HEK293 (cell line): ENCODE measurements around the gene BBOF1.

Experiments
- FEZF1 ChIP-seq: fragments of 450-650 bp; formaldehyde crosslinking; IDR thresholded peaks from 2 replicates; pipeline ENCODE4 v1.5.1; 2016; ENCODE audit warnings: missing biosample characterization, missing genetic modification characterization
- GFI1B ChIP-seq: fragments of 450-650 bp; formaldehyde crosslinking; IDR thresholded peaks from 2 replicates; pipeline ENCODE4 v1.5.1; 2016; ENCODE audit warnings: missing biosample characterization, missing genetic modification characterization
- KLF10 ChIP-seq: fragments of 450-650 bp; IDR thresholded peaks from 2 replicates; pipeline ENCODE4 v1.5.1; 2018; ENCODE audit warnings: missing biosample characterization, mild to moderate bottlenecking, missing genetic modification characterization
- KLF7 ChIP-seq: fragments of 450-650 bp; formaldehyde crosslinking; IDR thresholded peaks from 2 replicates; pipeline ENCODE4 v1.5.1; 2016; ENCODE audit warnings: missing biosample characterization, missing genetic modification characterization, borderline replicate concordance
- MEIS1 ChIP-seq: sonication (generic); formaldehyde crosslinking; IDR thresholded peaks from 2 replicates; pipeline ENCODE4 v1.8.1; 2022; ENCODE audit warnings: missing genetic modification reagents, mild to moderate bottlenecking, borderline replicate concordance
- PRDM1 ChIP-seq: fragments of 450-650 bp; formaldehyde crosslinking; IDR thresholded peaks from 2 replicates; pipeline ENCODE4; 2016; ENCODE audit warnings: missing biosample characterization, missing genetic modification characterization
- SP7 ChIP-seq: fragments of 450-650 bp; formaldehyde crosslinking; IDR thresholded peaks from 2 replicates; pipeline ENCODE4 v1.5.1; 2016; ENCODE audit warnings: missing biosample characterization, missing genetic modification characterization
- ZFHX2 ChIP-seq: fragments of 450-650 bp; formaldehyde crosslinking; conservative IDR thresholded peaks from 2 replicates; pipeline ENCODE4 v1.5.1; 2016; ENCODE audit warnings: missing biosample characterization, missing genetic modification characterization
- ZFP37 ChIP-seq: fragments of 450-650 bp; formaldehyde crosslinking; IDR thresholded peaks from 2 replicates; pipeline ENCODE4 v1.5.1; 2016; ENCODE audit warnings: missing biosample characterization, missing genetic modification characterization
- ZNF132 ChIP-seq: fragments of 450-650 bp; formaldehyde crosslinking; IDR thresholded peaks from 2 replicates; pipeline ENCODE4 v1.5.1; 2017; ENCODE audit warnings: missing biosample characterization, missing genetic modification characterization, borderline replicate concordance
- ZNF140 ChIP-seq: fragments of 450-650 bp; formaldehyde crosslinking; IDR thresholded peaks from 2 replicates; pipeline ENCODE4 v1.5.1; 2016; ENCODE audit warnings: missing biosample characterization, missing genetic modification characterization
- ZNF16 ChIP-seq: fragments of 450-650 bp; formaldehyde crosslinking; IDR thresholded peaks from 2 replicates; pipeline ENCODE4 v1.5.1; 2016; ENCODE audit warnings: low read depth, missing biosample characterization, missing genetic modification characterization
- ZNF169 ChIP-seq: fragments of 450-650 bp; formaldehyde crosslinking; IDR thresholded peaks from 2 replicates; pipeline ENCODE4 v1.5.1; 2016; ENCODE audit warnings: missing biosample characterization, missing genetic modification characterization
- ZNF214 ChIP-seq: fragments of 450-650 bp; formaldehyde crosslinking; IDR thresholded peaks from 2 replicates; pipeline ENCODE4 v1.5.1; 2017; ENCODE audit warnings: missing biosample characterization, mild to moderate bottlenecking, missing genetic modification characterization, borderline replicate concordance
- ZNF24 ChIP-seq: fragments of 450-650 bp; formaldehyde crosslinking; IDR thresholded peaks from 2 replicates; pipeline ENCODE4 v1.5.1; 2016; ENCODE audit warnings: missing biosample characterization, missing genetic modification characterization
- ZNF394 ChIP-seq: fragments of 450-650 bp; formaldehyde crosslinking; IDR thresholded peaks from 2 replicates; pipeline ENCODE4 v1.5.1; 2016; ENCODE audit warnings: missing biosample characterization, missing genetic modification characterization, mild to moderate bottlenecking, moderate library complexity, borderline replicate concordance
- ZNF48 ChIP-seq: fragments of 450-650 bp; formaldehyde crosslinking; IDR thresholded peaks from 2 replicates; pipeline ENCODE4 v1.5.1; 2016; ENCODE audit warnings: missing biosample characterization, missing genetic modification characterization
- ZNF510 ChIP-seq: fragments of 450-650 bp; formaldehyde crosslinking; IDR thresholded peaks from 2 replicates; pipeline ENCODE4 v1.5.1; 2018; ENCODE audit warnings: mild to moderate bottlenecking, missing genetic modification characterization, missing biosample characterization; ENCODE audit not compliant: insufficient replicate concordance
- ZNF596 ChIP-seq: fragments of 450-650 bp; IDR thresholded peaks from 2 replicates; pipeline ENCODE4 v1.5.0; 2018; ENCODE audit warnings: missing biosample characterization, mild to moderate bottlenecking, missing genetic modification characterization, moderate library complexity
- ZNF600 ChIP-seq: fragments of 450-650 bp; formaldehyde crosslinking; IDR thresholded peaks from 2 replicates; pipeline ENCODE4 v1.5.1; 2016; ENCODE audit warnings: missing biosample characterization, missing genetic modification characterization
- ZNF626 ChIP-seq: fragments of 450-650 bp; sonication (Bioruptor Pico); formaldehyde crosslinking; IDR thresholded peaks from 2 replicates; pipeline ENCODE4 v1.5.1; 2018; ENCODE audit warnings: missing biosample characterization, missing genetic modification characterization, inconsistent platforms
- ZNF670 ChIP-seq: fragments of 450-650 bp; formaldehyde crosslinking; IDR thresholded peaks from 2 replicates; pipeline ENCODE4 v1.5.1; 2016; ENCODE audit warnings: missing biosample characterization, missing genetic modification characterization, low read depth
- ZNF768 ChIP-seq: fragments of 450-650 bp; formaldehyde crosslinking; IDR thresholded peaks from 2 replicates; pipeline ENCODE4 v1.5.1; 2018; ENCODE audit warnings: missing biosample characterization, mild to moderate bottlenecking, missing genetic modification characterization
- ZXDB ChIP-seq: fragments of 450-650 bp; formaldehyde crosslinking; IDR thresholded peaks from 2 replicates; pipeline ENCODE4 v1.5.1; 2016; ENCODE audit warnings: missing biosample characterization, missing genetic modification characterization
- TF ChIP-seq, protein P1 (sequence below): fragments of 450-650 bp; formaldehyde crosslinking; IDR thresholded peaks from 2 replicates; pipeline ENCODE4 v1.5.0; 2017; ENCODE audit warnings: missing biosample characterization, missing genetic modification characterization, borderline replicate concordance
- TF ChIP-seq, protein P2 (sequence below): fragments of 450-650 bp; formaldehyde crosslinking; IDR thresholded peaks from 2 replicates; pipeline ENCODE4 v1.5.1; 2016; ENCODE audit warnings: missing biosample characterization, missing genetic modification characterization
- TF ChIP-seq, protein P3 (sequence below): fragments of 450-650 bp; IDR thresholded peaks from 2 replicates; pipeline ENCODE4 v1.5.1; 2018; ENCODE audit warnings: missing biosample characterization, mild to moderate bottlenecking, missing genetic modification characterization
- TF ChIP-seq, protein P4 (sequence below): fragments of 450-650 bp; formaldehyde crosslinking; IDR thresholded peaks from 2 replicates; pipeline ENCODE4 v1.5.1; 2017; ENCODE audit warnings: missing biosample characterization, mild to moderate bottlenecking, missing genetic modification characterization, moderate library complexity
- TF ChIP-seq, protein P5 (sequence below): IDR thresholded peaks from 2 replicates; pipeline ENCODE4 v1.6.1; 2011; ENCODE audit warnings: mild to moderate bottlenecking, low read depth, low read length, borderline replicate concordance
- TF ChIP-seq, protein P6 (sequence below): fragments of 450-650 bp; formaldehyde crosslinking; IDR thresholded peaks from 2 replicates; pipeline ENCODE4 v1.5.1; 2017; ENCODE audit warnings: missing biosample characterization, missing genetic modification characterization
- TF ChIP-seq, protein P7 (sequence below): fragments of 450-650 bp; formaldehyde crosslinking; IDR thresholded peaks from 2 replicates; pipeline ENCODE4 v1.5.1; 2016; ENCODE audit warnings: missing biosample characterization, missing genetic modification characterization

BBOF1 gene

DNA sequence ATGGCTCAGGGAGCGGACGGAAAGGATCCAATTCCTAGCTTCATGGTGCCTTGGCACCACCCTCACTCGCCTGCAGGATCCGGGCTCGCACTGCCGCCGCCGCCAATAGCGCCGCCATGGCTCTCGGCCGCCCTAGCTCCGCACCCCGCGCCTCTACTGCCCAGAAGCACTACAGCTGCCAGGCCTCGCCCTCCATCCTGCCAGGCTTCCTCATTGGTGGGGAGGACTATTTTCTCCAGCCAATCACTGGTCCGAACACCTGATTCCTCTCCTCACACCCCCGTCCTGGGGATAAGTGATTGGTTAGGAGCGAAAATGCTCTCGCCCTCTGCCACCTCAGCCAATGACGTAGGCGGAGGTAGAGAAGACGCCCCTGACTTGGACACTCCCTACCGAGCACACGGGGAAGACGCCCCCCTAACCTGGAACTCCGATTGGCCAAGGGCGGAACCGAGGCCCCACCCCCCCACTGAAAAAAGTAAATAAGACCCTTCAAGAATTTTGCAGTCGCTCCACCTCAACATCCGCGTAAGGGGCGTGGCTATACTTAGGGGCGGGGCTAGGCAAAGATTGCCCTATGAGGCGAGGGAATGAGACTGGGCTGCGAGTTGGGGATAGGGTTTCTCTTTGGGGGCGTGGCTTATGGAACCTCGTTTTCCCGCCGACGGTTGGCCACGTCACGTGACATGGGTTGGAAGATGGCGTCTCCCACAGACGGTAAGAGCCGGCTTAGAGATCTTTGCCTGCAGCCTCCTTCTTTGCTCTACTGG, 65.3 kb downstream of the BBOF1 start, which contains the start of the genes ALDH6A1 and LIN52 (continued):
- TF ChIP-seq ZXDB (tag by site-specific recombination) (peak; percentile 64), ZNF626 (tag by site-specific recombination) (no peak), KLF10 (tag by site-specific recombination) (peak; percentile 100), ZFHX2 (tag by site-specific recombination) (no peak), ZNF510 (tag by site-specific recombination) (no peak), ZNF394 (tag by site-specific recombination) (no peak), FEZF1 (tag by site-specific recombination) (no peak), ZNF132 (no peak), ZNF140 (tag by site-specific recombination) (no peak), ZNF48 (tag by site-specific recombination) (no peak), ZFP37 (tag by site-specific recombination) (no peak), ZNF16 (no peak), ZNF600 (tag by site-specific recombination) (no peak), ZNF596 (no peak), ZNF214 (tag by site-specific recombination) (no peak), MEIS1 (CRISPR knock-in tag) (no peak), ZNF24 (tag by site-specific recombination) (peak; percentile 92), KLF7 (no peak), SP7 (tag by site-specific recombination) (peak; percentile 36), PRDM1 (tag by site-specific recombination) (no peak), ZNF670 (tag by site-specific recombination) (no peak), ZNF169 (tag by site-specific recombination) (no peak), ZNF768 (tag by site-specific recombination) (no peak), GFI1B (tag by site-specific recombination) (no peak)
- TF ChIP-seq, protein P1, sequence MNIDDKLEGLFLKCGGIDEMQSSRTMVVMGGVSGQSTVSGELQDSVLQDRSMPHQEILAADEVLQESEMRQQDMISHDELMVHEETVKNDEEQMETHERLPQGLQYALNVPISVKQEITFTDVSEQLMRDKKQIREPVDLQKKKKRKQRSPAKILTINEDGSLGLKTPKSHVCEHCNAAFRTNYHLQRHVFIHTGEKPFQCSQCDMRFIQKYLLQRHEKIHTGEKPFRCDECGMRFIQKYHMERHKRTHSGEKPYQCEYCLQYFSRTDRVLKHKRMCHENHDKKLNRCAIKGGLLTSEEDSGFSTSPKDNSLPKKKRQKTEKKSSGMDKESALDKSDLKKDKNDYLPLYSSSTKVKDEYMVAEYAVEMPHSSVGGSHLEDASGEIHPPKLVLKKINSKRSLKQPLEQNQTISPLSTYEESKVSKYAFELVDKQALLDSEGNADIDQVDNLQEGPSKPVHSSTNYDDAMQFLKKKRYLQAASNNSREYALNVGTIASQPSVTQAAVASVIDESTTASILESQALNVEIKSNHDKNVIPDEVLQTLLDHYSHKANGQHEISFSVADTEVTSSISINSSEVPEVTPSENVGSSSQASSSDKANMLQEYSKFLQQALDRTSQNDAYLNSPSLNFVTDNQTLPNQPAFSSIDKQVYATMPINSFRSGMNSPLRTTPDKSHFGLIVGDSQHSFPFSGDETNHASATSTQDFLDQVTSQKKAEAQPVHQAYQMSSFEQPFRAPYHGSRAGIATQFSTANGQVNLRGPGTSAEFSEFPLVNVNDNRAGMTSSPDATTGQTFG (tag by site-specific recombination) = no peak
- TF ChIP-seq, protein P2, sequence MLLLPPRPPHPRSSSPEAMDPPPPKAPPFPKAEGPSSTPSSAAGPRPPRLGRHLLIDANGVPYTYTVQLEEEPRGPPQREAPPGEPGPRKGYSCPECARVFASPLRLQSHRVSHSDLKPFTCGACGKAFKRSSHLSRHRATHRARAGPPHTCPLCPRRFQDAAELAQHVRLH = peak; percentile 62; the same call in 1 of the 2 replicates
- TF ChIP-seq, protein P3, sequence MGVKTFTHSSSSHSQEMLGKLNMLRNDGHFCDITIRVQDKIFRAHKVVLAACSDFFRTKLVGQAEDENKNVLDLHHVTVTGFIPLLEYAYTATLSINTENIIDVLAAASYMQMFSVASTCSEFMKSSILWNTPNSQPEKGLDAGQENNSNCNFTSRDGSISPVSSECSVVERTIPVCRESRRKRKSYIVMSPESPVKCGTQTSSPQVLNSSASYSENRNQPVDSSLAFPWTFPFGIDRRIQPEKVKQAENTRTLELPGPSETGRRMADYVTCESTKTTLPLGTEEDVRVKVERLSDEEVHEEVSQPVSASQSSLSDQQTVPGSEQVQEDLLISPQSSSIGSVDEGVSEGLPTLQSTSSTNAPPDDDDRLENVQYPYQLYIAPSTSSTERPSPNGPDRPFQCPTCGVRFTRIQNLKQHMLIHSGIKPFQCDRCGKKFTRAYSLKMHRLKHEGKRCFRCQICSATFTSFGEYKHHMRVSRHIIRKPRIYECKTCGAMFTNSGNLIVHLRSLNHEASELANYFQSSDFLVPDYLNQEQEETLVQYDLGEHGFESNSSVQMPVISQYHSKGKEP (tag by site-specific recombination) = no peak
- TF ChIP-seq, protein P4, sequence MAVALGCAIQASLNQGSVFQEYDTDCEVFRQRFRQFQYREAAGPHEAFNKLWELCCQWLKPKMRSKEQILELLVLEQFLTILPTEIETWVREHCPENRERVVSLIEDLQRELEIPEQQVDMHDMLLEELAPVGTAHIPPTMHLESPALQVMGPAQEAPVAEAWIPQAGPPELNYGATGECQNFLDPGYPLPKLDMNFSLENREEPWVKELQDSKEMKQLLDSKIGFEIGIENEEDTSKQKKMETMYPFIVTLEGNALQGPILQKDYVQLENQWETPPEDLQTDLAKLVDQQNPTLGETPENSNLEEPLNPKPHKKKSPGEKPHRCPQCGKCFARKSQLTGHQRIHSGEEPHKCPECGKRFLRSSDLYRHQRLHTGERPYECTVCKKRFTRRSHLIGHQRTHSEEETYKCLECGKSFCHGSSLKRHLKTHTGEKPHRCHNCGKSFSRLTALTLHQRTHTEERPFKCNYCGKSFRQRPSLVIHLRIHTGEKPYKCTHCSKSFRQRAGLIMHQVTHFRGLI = peak; percentile 58; the same call in 1 of the 2 replicates
- TF ChIP-seq, protein P5, sequence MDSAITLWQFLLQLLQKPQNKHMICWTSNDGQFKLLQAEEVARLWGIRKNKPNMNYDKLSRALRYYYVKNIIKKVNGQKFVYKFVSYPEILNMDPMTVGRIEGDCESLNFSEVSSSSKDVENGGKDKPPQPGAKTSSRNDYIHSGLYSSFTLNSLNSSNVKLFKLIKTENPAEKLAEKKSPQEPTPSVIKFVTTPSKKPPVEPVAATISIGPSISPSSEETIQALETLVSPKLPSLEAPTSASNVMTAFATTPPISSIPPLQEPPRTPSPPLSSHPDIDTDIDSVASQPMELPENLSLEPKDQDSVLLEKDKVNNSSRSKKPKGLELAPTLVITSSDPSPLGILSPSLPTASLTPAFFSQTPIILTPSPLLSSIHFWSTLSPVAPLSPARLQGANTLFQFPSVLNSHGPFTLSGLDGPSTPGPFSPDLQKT = no peak
- TF ChIP-seq, protein P6, sequence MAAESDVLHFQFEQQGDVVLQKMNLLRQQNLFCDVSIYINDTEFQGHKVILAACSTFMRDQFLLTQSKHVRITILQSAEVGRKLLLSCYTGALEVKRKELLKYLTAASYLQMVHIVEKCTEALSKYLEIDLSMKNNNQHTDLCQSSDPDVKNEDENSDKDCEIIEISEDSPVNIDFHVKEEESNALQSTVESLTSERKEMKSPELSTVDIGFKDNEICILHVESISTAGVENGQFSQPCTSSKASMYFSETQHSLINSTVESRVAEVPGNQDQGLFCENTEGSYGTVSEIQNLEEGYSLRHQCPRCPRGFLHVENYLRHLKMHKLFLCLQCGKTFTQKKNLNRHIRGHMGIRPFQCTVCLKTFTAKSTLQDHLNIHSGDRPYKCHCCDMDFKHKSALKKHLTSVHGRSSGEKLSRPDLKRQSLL = no peak
- TF ChIP-seq, protein P7, sequence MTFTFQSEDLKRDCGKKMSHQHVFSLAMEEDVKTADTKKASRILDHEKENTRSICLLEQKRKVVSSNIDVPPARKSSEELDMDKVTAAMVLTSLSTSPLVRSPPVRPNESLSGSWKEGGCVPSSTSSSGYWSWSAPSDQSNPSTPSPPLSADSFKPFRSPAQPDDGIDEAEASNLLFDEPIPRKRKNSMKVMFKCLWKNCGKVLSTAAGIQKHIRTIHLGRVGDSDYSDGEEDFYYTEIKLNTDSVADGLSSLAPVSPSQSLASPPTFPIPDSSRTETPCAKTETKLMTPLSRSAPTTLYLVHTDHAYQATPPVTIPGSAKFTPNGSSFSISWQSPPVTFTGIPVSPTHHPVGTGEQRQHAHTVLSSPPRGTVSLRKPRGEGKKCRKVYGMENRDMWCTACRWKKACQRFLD (tag by site-specific recombination) = peak; percentile 94; the same call in 1 of the 2 replicates
